MM.1S (cell line): ENCODE results near the gene ZNF585A.

Experiments used
- DNase-seq: peaks from one replicate; pipeline ENCODE4 v3.0.0-alpha.2; 2015
- H2AFZ ChIP-seq: fragments of 300-600 bp; sonication (generic); 2 replicates; pipeline ENCODE4 v1.6.0; 2016; ENCODE audit warnings: antibody characterized with exemption, low read length
- H3F3A ChIP-seq: fragments of 300-600 bp; sonication (generic); 2 replicates; pipeline ENCODE4 v1.6.1; 2016; ENCODE audit warnings: mild to moderate bottlenecking, antibody characterized with exemption, low read length, moderate library complexity, mixed read lengths; ENCODE audit not compliant: insufficient read depth
- H3K27ac ChIP-seq: fragments of 300-600 bp; sonication (generic); 2 replicates; pipeline ENCODE4 v1.5.1; 2016; ENCODE audit warnings: mild to moderate bottlenecking, low read length
- H3K27me3 ChIP-seq: fragments of 300-600 bp; sonication (generic); replicated peaks from 2 replicates; pipeline ENCODE4 v1.6.0; 2016; ENCODE audit warnings: low read length; ENCODE audit not compliant: insufficient read depth
- H3K36me3 ChIP-seq: fragments of 300-600 bp; sonication (generic); replicated peaks from 2 replicates; pipeline ENCODE4 v1.6.1; 2016; ENCODE audit warnings: mild to moderate bottlenecking, low read length, mixed read lengths; ENCODE audit not compliant: insufficient read depth
- H3K4me1 ChIP-seq: fragments of 300-600 bp; sonication (generic); 2 replicates; pipeline ENCODE4 v1.6.1; 2016; ENCODE audit warnings: low read length, mixed read lengths
- H3K4me2 ChIP-seq: fragments of 300-600 bp; sonication (generic); 2 replicates; pipeline ENCODE4 v1.6.0; 2016; ENCODE audit warnings: low read depth, low read length
- H3K4me3 ChIP-seq: fragments of 300-600 bp; sonication (generic); 2 replicates; pipeline ENCODE4 v1.5.1; 2016; ENCODE audit warnings: low read length, mixed read lengths
- H3K79me2 ChIP-seq: fragments of 300-600 bp; sonication (generic); 2 replicates; pipeline ENCODE4 v1.6.1; 2016; ENCODE audit warnings: mixed run types, low read length, mixed read lengths
- H3K9ac ChIP-seq: fragments of 300-600 bp; sonication (generic); 2 replicates; pipeline ENCODE4 v1.6.1; 2016; ENCODE audit warnings: low read length, mixed read lengths
- H3K9me2 ChIP-seq: fragments of 300-600 bp; sonication (generic); replicated peaks from 2 replicates; pipeline ENCODE4 v1.6.1; 2016; ENCODE audit warnings: mild to moderate bottlenecking, low read length, mixed read lengths; ENCODE audit not compliant: insufficient read depth
- H3K9me3 ChIP-seq: fragments of 300-600 bp; sonication (generic); replicated peaks from 2 replicates; pipeline ENCODE4 v1.6.1; 2016; ENCODE audit warnings: mild to moderate bottlenecking, low read length, mixed read lengths; ENCODE audit not compliant: insufficient read depth
- H4K20me1 ChIP-seq: fragments of 300-600 bp; sonication (generic); 2 replicates; pipeline ENCODE4 v1.6.1; 2016; ENCODE audit warnings: mild to moderate bottlenecking, low read length, moderate library complexity, mixed read lengths; ENCODE audit not compliant: insufficient read depth
- EZH2 ChIP-seq: fragments of 300-600 bp; sonication (generic); optimal IDR thresholded peaks from 2 replicates; pipeline ENCODE3; 2017; ENCODE audit warnings: low read depth, mild to moderate bottlenecking, antibody characterized with exemption, low read length, mixed read lengths
- EZH2phosphoT487 ChIP-seq: fragments of 300-600 bp; sonication (generic); IDR thresholded peaks from 2 replicates; pipeline ENCODE4 v1.6.1; 2018; ENCODE audit warnings: antibody characterized with exemption, low read length
- TF ChIP-seq, protein P1 (sequence below): fragments of 300-600 bp; sonication (generic); IDR thresholded peaks from 2 replicates; pipeline ENCODE4 v1.5.1; 2016; ENCODE audit warnings: antibody characterized with exemption, low read length, mixed read lengths

Gene ZNF585A

DNA sequence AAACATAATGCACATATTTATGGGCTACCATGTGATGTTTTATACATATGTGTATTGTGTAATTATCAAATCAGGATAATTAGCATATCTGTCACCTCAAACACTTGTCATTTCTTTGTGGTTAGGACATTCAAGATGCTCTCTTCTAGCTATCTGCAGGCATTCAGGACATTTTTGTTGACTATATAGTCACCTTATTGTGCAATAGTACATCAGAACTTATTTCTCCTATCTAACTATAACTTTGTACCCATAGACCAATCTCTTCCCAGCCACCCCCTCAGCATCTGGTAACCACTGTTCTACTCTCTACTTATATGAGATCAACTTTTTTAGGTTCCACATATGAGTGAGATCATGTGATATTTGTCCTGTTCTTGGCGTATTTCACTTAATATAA, 73.9 kb downstream of the ZNF585A start:
- Histone ChIP-seq H3K4me3 (no peak overlapping the region), H2AFZ (no peak overlapping the region)
- DNase-seq = no peak

DNA sequence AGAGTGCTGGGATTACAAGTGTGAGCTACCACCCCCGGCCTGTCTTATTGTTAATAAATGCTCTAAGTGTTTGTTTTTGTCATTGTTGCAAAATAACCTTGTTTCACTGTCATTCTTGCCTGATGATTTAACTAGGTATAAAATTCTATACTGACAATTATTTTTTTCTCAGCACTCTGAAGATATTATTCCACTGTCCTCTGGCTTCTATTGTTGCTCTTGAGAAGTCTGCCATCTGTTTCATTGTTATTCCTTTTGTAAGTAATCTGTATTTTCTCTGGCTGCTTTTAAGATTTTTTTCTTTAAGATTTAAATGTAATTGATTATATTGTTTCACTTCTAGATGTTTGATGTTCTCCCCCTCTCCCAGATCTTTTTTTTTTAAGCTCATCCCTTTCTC, 76.6 kb downstream of the ZNF585A start:
- Histone ChIP-seq H3K4me2 (no peak overlapping the region), H2AFZ (no peak overlapping the region), H3K36me3 (peaks cover 5% of the 10 kb centered on the region; the same call in 1 of the 2 replicates), H3K9ac (no peak overlapping the region), H3K79me2 (no peaks in the 10 kb centered on the region), H3F3A (no peaks in the 10 kb centered on the region), H3K27me3 (no peaks in the 10 kb centered on the region), H4K20me1 (no peaks in the 10 kb centered on the region), H3K4me1 (no peaks in the 10 kb centered on the region), H3K9me3 (no peaks in the 10 kb centered on the region), H3K9me2 (no peaks in the 10 kb centered on the region), H3K27ac (no peak overlapping the region), H3K4me3 (no peak overlapping the region)
- DNase-seq = no peak
- TF ChIP-seq, protein P1, sequence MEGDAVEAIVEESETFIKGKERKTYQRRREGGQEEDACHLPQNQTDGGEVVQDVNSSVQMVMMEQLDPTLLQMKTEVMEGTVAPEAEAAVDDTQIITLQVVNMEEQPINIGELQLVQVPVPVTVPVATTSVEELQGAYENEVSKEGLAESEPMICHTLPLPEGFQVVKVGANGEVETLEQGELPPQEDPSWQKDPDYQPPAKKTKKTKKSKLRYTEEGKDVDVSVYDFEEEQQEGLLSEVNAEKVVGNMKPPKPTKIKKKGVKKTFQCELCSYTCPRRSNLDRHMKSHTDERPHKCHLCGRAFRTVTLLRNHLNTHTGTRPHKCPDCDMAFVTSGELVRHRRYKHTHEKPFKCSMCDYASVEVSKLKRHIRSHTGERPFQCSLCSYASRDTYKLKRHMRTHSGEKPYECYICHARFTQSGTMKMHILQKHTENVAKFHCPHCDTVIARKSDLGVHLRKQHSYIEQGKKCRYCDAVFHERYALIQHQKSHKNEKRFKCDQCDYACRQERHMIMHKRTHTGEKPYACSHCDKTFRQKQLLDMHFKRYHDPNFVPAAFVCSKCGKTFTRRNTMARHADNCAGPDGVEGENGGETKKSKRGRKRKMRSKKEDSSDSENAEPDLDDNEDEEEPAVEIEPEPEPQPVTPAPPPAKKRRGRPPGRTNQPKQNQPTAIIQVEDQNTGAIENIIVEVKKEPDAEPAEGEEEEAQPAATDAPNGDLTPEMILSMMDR = no peak
- no peak for TF ChIP-seq EZH2
- TF ChIP-seq EZH2phosphoT487 = no peak

More for the DNA sequence above, 73.9 kb downstream of the ZNF585A start:
- no peaks in the 10 kb centered on the region for H4K20me1 ChIP-seq
- no peaks in the 10 kb centered on the region for H3K79me2 ChIP-seq
- no peaks in the 10 kb centered on the region for H3K4me1 ChIP-seq
- H3K9me2 ChIP-seq = no peaks in the 10 kb centered on the region
- H3K9me3 ChIP-seq = no peaks in the 10 kb centered on the region
- TF ChIP-seq EZH2phosphoT487 (no peak), EZH2 (no peak)
- TF ChIP-seq, protein P1 = no peak
- H3K9ac ChIP-seq = no peak overlapping the region
- no peak overlapping the region for H3K4me2 ChIP-seq
- H3K27me3 ChIP-seq = no peaks in the 10 kb centered on the region
- no peaks in the 10 kb centered on the region; the same call in 1 of the 2 replicates for H3K36me3 ChIP-seq
- H3F3A ChIP-seq = no peaks in the 10 kb centered on the region
- H3K27ac ChIP-seq = no peak overlapping the region
